HCT116 (cell line): ENCODE results near the gene RXFP1. TPM values are rescaled to one million over a fixed set of nuclear protein-coding genes. Genes with fewer than 3 reads are reported as not detected.
"Not testable (repeated sequence)": the region's sequence is repeated elsewhere in the genome, so short reads cannot be mapped to it uniquely, and the experiment has no call there.

ENCODE experiments used
- ATAC-seq: fragments of 200-7000 bp; cut with Tn5 transposase; 2 replicates; pipeline ENCODE4 v1.9.1; 2020; ENCODE audit warnings: mild to moderate bottlenecking, moderate library complexity
- BruUV-seq: library from RNA; stranded (reverse); fragments of 400-500 nt; replicated peaks from 2 replicates; lab custom pipeline; 2021; lab: Mats Ljungman, UMichigan
- CTCF ChIA-PET: fragments of 300-600 bp; sonication (Branson Sonifier 250); formaldehyde crosslinking; loops from one replicate; lab custom pipeline; 2021; ENCODE audit warnings: antibody characterized with exemption; lab: Charles Lee
- POLR2A ChIA-PET: fragments of 300-600, 350-600 bp; sonication (Branson Sonifier 250); formaldehyde crosslinking; loops from one replicate; lab custom pipeline; 2021; ENCODE audit warnings: antibody characterized with exemption; lab: Charles Lee
- RAD21 ChIA-PET, 2 experiments: fragments of 300-600 bp; sonication (Branson Sonifier 250); formaldehyde crosslinking; loops; one replicate each; lab custom pipeline; 2023; ENCODE audit warnings: low total read pairs in 2 of 2; ENCODE audit not compliant: uncharacterized antibody in 2 of 2, unreplicated experiment in 2 of 2, low non-redundant PET in 1 of 2; lab: Charles Lee
- DNase-seq: peaks from one replicate; pipeline ENCODE4 v3.0.0-alpha.2; 2010; ENCODE audit warnings: low read depth, low spot score
- H2AFZ ChIP-seq: fragments of 200-600 bp; shearing (Covaris generic), sonication (generic); 2 replicates; pipeline ENCODE4 v1.6.1; 2017; ENCODE audit warnings: low read depth, mixed run types, mixed read lengths, antibody characterized with exemption, low read length; ENCODE audit not compliant: poor library complexity, severe bottlenecking
- H3K27ac ChIP-seq: 2 replicates; pipeline ENCODE4 v1.5.1; 2012; ENCODE audit warnings: low read depth, low read length
- H3K27me3 ChIP-seq: fragments of 200-600 bp; sonication (generic); 2 replicates; pipeline ENCODE4 v1.6.1; 2016; ENCODE audit warnings: mixed run types, low read length, mixed read lengths; ENCODE audit not compliant: insufficient read depth
- H3K36me3 ChIP-seq, 2 experiments: fragments of 200-500 bp in 1 of 2; fragments of 200-600 bp in 1 of 2; sonication (Bioruptor generic) in 1 of 2; sonication (generic) in 1 of 2; 2 replicates each; pipeline versions ENCODE4 v1.5.1 to v1.6.1; 2014 to 2016; ENCODE audit warnings: low read length in 2 of 2, inconsistent platforms in 1 of 2, mixed read lengths in 1 of 2, mixed run types in 1 of 2; ENCODE audit not compliant: insufficient read depth in 2 of 2, control insufficient read depth in 1 of 2
- H3K4me1 ChIP-seq, 2 experiments: fragments of 200-600 bp in 1 of 2; sonication (generic) in 1 of 2; 2 replicates each; pipeline versions ENCODE4 v1.5.1 to v1.6.1; 2012 to 2017; ENCODE audit warnings: low read length in 2 of 2, inconsistent platforms in 1 of 2, mild to moderate bottlenecking in 1 of 2, mixed read lengths in 1 of 2, mixed run types in 1 of 2, moderate library complexity in 1 of 2; ENCODE audit not compliant: insufficient read depth in 2 of 2, control insufficient read depth in 1 of 2
- H3K4me2 ChIP-seq: fragments of 200-600 bp; sonication (generic); 2 replicates; pipeline ENCODE4 v1.6.1; 2017; ENCODE audit warnings: mixed run types, low read length, mixed read lengths
- H3K4me3 ChIP-seq, 2 experiments: fragments of 200-600 bp in 1 of 2; sonication (generic) in 1 of 2; replicated peaks in 1 of 2; 2 replicates each; pipeline ENCODE4 v1.5.1; 2011 to 2016; ENCODE audit warnings: low read length in 2 of 2, control low read depth in 1 of 2, low read depth in 1 of 2, mild to moderate bottlenecking in 1 of 2, mixed read lengths in 1 of 2, mixed run types in 1 of 2
- H3K79me2 ChIP-seq: fragments of 200-600 bp; sonication (generic); 2 replicates; pipeline ENCODE4 v1.6.1; 2017; ENCODE audit warnings: mild to moderate bottlenecking, mixed run types, low read length, moderate library complexity, mixed read lengths; ENCODE audit not compliant: insufficient read depth
- H3K9ac ChIP-seq: fragments of 200-600 bp; sonication (generic); 2 replicates; pipeline ENCODE4 v1.6.1; 2016; ENCODE audit warnings: low read length, mixed read lengths
- H3K9me2 ChIP-seq: fragments of 200-600 bp; sonication (generic), shearing (Covaris generic); 2 replicates; pipeline ENCODE4 v1.6.1; 2017; ENCODE audit warnings: mixed run types, mild to moderate bottlenecking, moderate library complexity; ENCODE audit not compliant: insufficient read depth
- H3K9me3 ChIP-seq, 2 experiments: fragments of 200-500 bp in 1 of 2; fragments of 200-600 bp in 1 of 2; sonication (Bioruptor generic) in 1 of 2; sonication (generic) in 1 of 2; 2 replicates each; pipeline ENCODE4 v1.6.1; 2014 to 2017; ENCODE audit warnings: low read length in 2 of 2, mixed read lengths in 2 of 2, inconsistent platforms in 1 of 2, low read depth in 1 of 2, mild to moderate bottlenecking in 1 of 2, mixed run types in 1 of 2, moderate library complexity in 1 of 2; ENCODE audit not compliant: control insufficient read depth in 1 of 2, insufficient read depth in 1 of 2
- H4K20me1 ChIP-seq: fragments of 200-600 bp; sonication (generic), shearing (Covaris generic); 2 replicates; pipeline ENCODE4 v1.6.1; 2017; ENCODE audit warnings: mixed run types, mild to moderate bottlenecking, moderate library complexity; ENCODE audit not compliant: insufficient read depth
- CBX3 ChIP-seq: IDR thresholded peaks from 2 replicates; pipeline ENCODE4 v1.6.1; 2012; ENCODE audit warnings: low read depth
- CEBPB ChIP-seq: IDR thresholded peaks from 2 replicates; pipeline ENCODE4 v1.6.1; 2012; ENCODE audit warnings: low read depth
- EGR1 ChIP-seq: IDR thresholded peaks from 2 replicates; pipeline ENCODE4 v1.6.1; 2012; ENCODE audit warnings: low read depth
- ELF1 ChIP-seq: IDR thresholded peaks from 2 replicates; pipeline ENCODE4 v1.6.1; 2012; ENCODE audit warnings: low read depth, borderline replicate concordance
- EZH2 ChIP-seq: fragments of 200-600 bp; sonication (generic); IDR thresholded peaks from 2 replicates; pipeline ENCODE4 v1.6.1; 2017; ENCODE audit warnings: antibody characterized with exemption, mixed run types
- EZH2phosphoT487 ChIP-seq: fragments of 200-600 bp; IDR thresholded peaks from 2 replicates; pipeline ENCODE4 v1.6.1; 2018; ENCODE audit warnings: antibody characterized with exemption, borderline replicate concordance
- JUND ChIP-seq: IDR thresholded peaks from 2 replicates; pipeline ENCODE4 v1.6.1; 2012
- POLR2A ChIP-seq: IDR thresholded peaks from 2 replicates; pipeline ENCODE4 v1.7.0; 2011; ENCODE audit warnings: borderline replicate concordance; ENCODE audit not compliant: insufficient read depth, insufficient read length; ENCODE audit errors: extremely low read depth
- POLR2AphosphoS5 ChIP-seq: IDR thresholded peaks from 2 replicates; pipeline ENCODE4 v1.6.1; 2011; ENCODE audit warnings: mild to moderate bottlenecking, low read depth, low read length, moderate library complexity
- SIN3A ChIP-seq: IDR thresholded peaks from 2 replicates; pipeline ENCODE4 v1.6.1; 2012; ENCODE audit warnings: low read depth
- SP1 ChIP-seq: IDR thresholded peaks from 2 replicates; pipeline ENCODE4 v1.6.1; 2012; ENCODE audit warnings: low read depth
- SRF ChIP-seq: IDR thresholded peaks from 2 replicates; pipeline ENCODE4 v1.6.1; 2012; ENCODE audit warnings: low read depth
- ZFX ChIP-seq: fragments of 450-650 bp; IDR thresholded peaks from 2 replicates; pipeline ENCODE4 v1.6.1; 2017
- intact Hi-C: fragments of 100-400 bp; cut with micrococcal nuclease; formaldehyde crosslinking; loops from 2 replicates; pipeline ENCODE4 v1.10.0; 2022
- total RNA-seq: library from RNA; stranded (reverse); gene quantifications from one replicate; pipeline ENCODE4 v1.2.1, GENCODE V29; 2021; ENCODE audit not compliant: unreplicated experiment
- TF ChIP-seq, protein P1 (sequence below): IDR thresholded peaks from 2 replicates; pipeline ENCODE4 v1.6.1; 2012
- TF ChIP-seq, protein P2 (sequence below): IDR thresholded peaks from 2 replicates; pipeline ENCODE4 v1.6.1; 2012

RXFP1 gene
- total RNA-seq, 1 experiment from 2014 or later: not detected

DNA sequence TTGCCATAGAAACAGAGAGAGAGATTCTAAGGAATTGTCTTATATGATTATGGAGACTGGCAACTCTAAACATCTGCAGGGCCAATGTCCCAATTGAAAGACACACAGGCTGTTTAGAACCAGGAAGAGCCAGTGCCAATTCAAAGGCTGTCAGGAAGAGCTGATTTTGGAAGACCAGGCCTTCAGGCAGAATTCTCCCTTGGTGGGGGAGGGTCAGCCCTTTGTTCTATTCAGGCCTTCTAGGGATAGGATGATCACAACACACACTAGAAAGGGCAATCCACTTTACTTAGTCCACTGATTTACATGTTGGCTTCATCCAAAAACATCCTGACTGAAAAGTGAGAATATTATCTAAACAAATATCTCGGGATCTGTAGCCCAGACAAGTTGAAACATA is 134.8 kb downstream of the RXFP1 start (continued):
- TF ChIP-seq CEBPB (no peak), SRF (no peak), EZH2phosphoT487 (no peak), CBX3 (no peak), SIN3A (no peak), EZH2 (no peak)
- TF ChIP-seq, protein P1, sequence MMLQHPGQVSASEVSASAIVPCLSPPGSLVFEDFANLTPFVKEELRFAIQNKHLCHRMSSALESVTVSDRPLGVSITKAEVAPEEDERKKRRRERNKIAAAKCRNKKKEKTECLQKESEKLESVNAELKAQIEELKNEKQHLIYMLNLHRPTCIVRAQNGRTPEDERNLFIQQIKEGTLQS: no peak
- TF ChIP-seq, protein P2, sequence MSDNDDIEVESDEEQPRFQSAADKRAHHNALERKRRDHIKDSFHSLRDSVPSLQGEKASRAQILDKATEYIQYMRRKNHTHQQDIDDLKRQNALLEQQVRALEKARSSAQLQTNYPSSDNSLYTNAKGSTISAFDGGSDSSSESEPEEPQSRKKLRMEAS: no peak

DNA sequence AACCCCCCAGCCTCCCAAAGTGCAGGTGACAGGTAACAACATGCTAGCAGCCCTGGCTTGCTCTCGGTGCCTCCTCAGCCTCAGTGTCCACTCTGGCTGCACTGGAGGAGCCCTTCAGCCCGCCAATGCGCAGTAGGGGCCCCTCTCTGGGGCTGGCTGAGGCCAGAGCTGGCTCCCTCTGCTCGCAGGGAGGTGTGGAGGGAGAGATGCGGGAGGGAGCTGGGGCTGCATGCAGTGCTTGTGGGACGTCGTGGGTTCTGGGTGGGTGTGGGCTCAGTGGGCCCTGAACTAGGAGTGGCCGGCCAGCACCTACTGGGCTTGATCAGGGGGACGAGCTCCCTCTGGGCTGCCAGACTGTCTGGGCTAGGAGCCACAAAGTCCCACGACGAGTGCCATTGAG is 135.6 kb downstream of the RXFP1 start:
- CTCF ChIA-PET: interaction anchor here (1.7 kb wide), 1 partner anchor 10 kb away, joined by 5 read pairs; no protein-coding TSS in a partner anchor
- H2AFZ ChIP-seq: no peak overlapping the region

DNA sequence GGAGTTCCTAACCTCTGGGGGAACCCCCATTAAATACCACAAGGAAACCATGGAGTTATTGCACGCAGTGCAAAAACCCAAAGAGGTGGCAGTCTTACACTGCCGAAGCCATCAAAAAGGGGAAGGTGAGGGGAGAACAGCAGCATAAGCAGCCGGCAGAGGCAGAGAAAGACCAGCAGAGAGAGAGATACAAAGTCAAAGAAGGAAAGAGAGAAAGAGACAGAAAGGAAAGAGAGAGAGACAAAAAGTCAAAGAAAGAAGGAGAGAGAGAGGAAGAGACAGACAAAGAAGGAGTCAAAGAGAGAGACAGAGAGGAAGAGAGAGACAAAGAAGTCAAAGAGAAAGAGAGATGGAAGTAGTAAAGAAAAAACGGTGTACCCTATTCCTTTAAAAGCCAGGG is 141.6 kb downstream of the RXFP1 start:
- H3K79me2 ChIP-seq: peaks cover 14% of the 10 kb centered on the region
- H3K36me3 ChIP-seq, RAD21 ChIA-PET, H2AFZ ChIP-seq, H3K4me3 ChIP-seq, intact Hi-C loops, POLR2A ChIA-PET, H3K27ac ChIP-seq, H4K20me1 ChIP-seq, H3K9ac ChIP-seq, BruUV-seq, H3K4me1 ChIP-seq, ATAC-seq, H3K4me2 ChIP-seq, DNase-seq, H3K9me2 ChIP-seq, CTCF ChIA-PET, H3K9me3 ChIP-seq, H3K27me3 ChIP-seq: not testable (repeated sequence)

More for the DNA sequence above, 135.6 kb downstream of the RXFP1 start:
- Histone ChIP-seq H3K4me1 (no peaks in the 10 kb centered on the region), H3K79me2 (no peaks in the 10 kb centered on the region), H3K9me3 (no peaks in the 10 kb centered on the region), H3K4me2 (no peak overlapping the region), H3K27ac (no peak overlapping the region), H3K4me3 (no peak overlapping the region), H3K27me3 (no peaks in the 10 kb centered on the region), H3K9ac (no peak overlapping the region), H3K36me3 (no peaks in the 10 kb centered on the region), H4K20me1 (no peaks in the 10 kb centered on the region), H3K9me2 (no peaks in the 10 kb centered on the region)
- POLR2A ChIA-PET: no interaction called here
- DNase-seq (no peak), ATAC-seq (no peak)
- BruUV-seq: no TSS peak
- RAD21 ChIA-PET: no interaction called here
- TF ChIP-seq POLR2AphosphoS5 (no peak), POLR2A (no peak), JUND (no peak), SP1 (no peak), ZFX (no peak), SRF (no peak), EZH2 (no peak), ELF1 (no peak), EGR1 (no peak)
- TF ChIP-seq, protein P2: no peak
- intact Hi-C loops: no loop called here
